ENCODE data around the gene LMF2.

DNA sequence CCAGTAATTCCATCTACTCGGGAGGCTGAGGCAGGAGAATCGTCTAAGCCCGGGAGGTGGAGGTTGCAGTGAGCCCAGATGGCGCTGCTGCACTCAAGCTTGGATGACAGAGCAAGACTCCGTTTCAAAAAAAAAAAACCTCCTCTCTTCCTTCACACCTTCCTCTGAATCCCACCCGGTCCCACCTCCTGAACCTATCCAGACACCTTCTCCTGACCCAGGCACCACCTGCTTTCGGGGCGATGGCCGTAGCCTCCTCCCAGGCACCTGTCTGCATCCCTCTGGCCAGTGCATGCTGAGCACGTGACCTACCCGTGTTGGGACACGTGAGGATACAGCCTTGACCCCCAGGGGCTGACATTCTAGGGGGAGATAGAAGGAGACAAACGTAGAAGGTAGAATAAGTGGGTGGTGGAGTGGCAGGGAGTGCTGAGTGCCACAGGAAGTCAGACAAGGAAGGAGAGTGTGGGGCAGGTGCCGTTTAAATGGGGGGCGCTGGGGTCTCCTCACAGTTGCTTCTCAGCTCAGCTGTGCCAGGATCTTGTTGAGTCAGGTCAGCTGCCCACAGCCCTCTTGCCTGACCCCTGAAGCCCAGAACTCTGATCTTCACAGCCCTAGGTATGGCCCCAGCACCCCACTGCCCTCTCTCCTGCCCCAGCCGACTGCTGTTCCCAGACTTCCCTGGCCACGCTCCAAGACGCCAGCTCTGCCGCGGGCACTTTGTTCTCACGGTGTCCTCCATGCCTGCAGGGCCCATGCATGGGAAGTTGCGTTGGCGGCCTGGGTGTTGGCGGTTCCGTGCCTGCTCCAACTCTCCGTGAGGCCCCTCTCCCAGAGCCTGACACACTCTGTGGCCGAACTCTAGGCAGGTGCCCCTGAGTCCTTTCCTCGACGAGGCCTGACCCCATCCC is 22.0 kb downstream of the LMF2 start:
- no peak for TF ChIP-seq POLR2A (IDR thresholded peaks at IDR 0.05)
- TF ChIP-seq, protein P1, sequence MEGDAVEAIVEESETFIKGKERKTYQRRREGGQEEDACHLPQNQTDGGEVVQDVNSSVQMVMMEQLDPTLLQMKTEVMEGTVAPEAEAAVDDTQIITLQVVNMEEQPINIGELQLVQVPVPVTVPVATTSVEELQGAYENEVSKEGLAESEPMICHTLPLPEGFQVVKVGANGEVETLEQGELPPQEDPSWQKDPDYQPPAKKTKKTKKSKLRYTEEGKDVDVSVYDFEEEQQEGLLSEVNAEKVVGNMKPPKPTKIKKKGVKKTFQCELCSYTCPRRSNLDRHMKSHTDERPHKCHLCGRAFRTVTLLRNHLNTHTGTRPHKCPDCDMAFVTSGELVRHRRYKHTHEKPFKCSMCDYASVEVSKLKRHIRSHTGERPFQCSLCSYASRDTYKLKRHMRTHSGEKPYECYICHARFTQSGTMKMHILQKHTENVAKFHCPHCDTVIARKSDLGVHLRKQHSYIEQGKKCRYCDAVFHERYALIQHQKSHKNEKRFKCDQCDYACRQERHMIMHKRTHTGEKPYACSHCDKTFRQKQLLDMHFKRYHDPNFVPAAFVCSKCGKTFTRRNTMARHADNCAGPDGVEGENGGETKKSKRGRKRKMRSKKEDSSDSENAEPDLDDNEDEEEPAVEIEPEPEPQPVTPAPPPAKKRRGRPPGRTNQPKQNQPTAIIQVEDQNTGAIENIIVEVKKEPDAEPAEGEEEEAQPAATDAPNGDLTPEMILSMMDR (IDR thresholded peaks at IDR 0.05): no peak

Measured in esophagus squamous epithelium (tissue), 4 donors.